ENCODE data around the gene FOXP4.
A peak's percentile ranks its signal among the peaks of the same experiment; 100 is the strongest.
"Not testable (repeated sequence)": the region's sequence is repeated elsewhere in the genome, so short reads cannot be mapped to it uniquely, and the experiment has no call there.

Gene FOXP4

DNA sequence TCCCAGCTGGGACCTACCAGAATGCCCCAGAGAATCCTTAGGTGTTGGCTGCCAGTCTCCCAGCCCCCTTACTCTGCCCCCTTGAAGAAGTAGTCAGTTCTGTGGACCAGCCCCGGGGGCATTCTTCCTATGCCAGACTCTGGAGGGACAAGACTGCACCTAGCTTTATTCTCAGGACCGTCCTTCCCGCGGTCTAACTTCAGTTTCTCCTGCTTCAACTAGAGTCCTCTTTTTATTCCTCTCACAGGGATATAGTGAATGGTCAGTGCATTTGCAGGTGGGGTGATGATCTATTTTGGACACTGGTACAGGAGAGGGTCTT, 56.2 kb downstream of the FOXP4 start:
- DNase-seq: no peak

- DNase-seq: peak; percentile 75
Observed at GRCh38 chr6:41602864-41603608, 56.9 kb downstream of the FOXP4 start.

GRCh38 chr6:41604006-41604405, 57.8 kb downstream of the FOXP4 start:
- DNase-seq: no peak

DNA sequence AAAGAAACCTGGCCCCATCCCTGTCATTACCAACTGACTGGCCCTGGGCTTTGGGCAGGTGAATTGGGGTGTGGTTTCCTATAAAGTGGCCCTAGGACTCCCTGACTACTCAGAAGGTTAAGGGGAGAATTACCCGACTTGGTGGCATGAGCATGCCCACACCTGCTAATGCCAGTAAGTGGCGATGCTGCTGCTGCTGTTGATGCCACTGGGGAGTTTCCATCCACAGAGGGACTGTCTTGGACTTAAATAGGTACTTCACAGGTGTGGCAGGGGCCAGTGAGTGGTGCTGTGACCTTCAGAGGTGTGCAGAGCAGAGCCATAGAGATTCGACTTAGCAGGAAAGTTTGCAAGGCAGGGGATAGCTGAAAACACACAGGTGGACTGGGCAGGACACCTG, 59.5 kb downstream of the FOXP4 start:
- DNase-seq: no peak

DNA sequence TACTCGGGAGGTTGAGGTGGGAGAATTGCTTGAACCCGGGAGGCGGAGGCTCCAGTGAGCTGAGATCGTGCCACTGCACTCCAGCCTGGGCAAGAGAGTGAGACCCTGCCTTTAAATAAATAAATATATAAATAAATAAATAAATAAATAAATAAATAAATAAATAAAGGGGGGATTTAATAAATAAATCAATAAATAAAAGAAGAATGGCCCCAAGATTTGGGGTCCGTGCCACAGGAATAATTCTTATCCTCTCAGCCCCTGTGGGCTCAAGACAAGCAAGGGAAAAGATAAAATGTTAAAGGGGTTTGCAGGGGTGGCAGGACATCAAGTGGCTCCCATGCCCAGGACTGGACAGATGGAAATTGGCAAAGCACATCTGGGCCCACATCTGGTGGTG, 60.9 kb downstream of the FOXP4 start:
- no peak for DNase-seq

DNA sequence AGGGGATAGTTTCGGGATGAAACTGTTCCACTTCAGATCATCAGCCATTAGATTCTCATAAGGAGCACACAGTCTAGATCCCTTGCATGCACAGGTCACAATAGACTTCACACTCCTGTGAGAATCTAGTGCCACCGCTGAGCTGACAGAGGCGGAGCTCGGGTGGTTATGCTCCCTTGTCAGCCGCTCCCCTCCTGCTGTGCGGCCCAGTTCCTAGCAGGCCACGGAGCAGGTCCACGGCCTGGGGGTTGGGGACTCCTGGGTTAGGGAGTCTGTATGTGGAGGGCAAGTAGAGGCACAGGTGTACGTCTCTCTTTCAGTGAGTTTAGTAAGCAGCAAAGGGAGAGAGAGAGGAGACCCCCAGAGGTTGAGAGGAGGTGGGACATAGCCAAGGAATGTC, 61.6 kb downstream of the FOXP4 start:
- no peak for DNase-seq

DNA sequence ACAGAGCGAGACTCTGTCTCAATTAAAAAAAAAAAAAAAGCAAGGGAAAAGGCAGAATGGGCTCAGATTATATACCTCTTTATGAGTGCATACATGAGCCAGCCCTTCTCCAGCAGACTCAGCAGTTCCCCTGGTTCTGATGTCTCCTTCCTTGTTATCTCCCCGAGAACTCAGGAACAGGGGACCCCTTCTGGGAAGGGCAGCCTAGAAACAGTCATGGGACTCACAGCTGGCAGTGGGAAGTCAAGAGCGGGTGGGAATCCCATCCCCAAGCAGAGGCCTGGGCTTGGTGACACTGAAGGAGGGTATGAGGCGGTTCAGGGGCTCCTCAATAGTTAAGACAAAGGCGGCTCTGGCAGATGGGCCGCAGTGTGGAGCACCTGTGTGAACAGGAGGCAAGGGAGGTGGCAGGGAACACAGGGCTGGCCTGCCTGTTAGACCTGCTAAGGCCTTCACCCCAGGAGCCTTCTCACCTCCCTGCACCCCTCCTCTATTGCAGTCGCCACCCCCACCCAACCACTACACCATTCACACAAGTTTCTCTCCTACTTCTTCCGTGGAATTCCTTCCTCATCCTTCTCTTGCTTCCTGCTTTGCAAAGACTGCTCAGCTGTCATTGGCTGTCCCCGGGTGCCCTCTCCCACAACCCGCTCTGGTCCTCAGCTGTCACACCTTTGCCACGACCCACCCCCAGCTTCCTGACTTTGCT, 62.4 kb downstream of the FOXP4 start:
- no peak for DNase-seq

GRCh38 chr6:41614715-41615114, 68.5 kb downstream of the FOXP4 start:
- no peak for DNase-seq

- no peak for DNase-seq
Observed at GRCh38 chr6:41615311-41615710, 69.1 kb downstream of the FOXP4 start.

- DNase-seq: no peak
Observed at GRCh38 chr6:41618598-41618997, 72.4 kb downstream of the FOXP4 start.

DNA sequence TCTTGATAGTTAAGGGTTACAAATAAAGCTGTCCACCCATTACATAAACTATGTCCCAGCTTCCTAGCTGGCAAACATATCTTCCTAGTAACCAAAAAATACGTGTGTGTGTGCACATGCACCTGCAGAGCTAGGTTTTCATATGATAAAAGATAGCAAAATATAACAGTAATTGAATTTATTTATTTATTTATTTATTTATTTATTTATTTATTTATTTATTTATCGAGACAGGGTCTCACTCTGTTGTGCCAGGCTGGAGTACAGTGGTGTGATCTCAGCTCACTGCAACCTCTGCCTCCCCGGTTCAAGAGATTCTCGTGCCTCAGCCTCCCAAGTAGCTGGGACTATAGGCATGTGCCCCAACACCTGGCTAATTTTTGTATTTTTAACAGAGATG, 73.0 kb downstream of the FOXP4 start:
- not testable (repeated sequence) for DNase-seq

- DNase-seq: no peak
Observed at GRCh38 chr6:41621367-41621766, 75.2 kb downstream of the FOXP4 start.

- no peak for DNase-seq
Observed at GRCh38 chr6:41621802-41622201, 75.6 kb downstream of the FOXP4 start.

DNA sequence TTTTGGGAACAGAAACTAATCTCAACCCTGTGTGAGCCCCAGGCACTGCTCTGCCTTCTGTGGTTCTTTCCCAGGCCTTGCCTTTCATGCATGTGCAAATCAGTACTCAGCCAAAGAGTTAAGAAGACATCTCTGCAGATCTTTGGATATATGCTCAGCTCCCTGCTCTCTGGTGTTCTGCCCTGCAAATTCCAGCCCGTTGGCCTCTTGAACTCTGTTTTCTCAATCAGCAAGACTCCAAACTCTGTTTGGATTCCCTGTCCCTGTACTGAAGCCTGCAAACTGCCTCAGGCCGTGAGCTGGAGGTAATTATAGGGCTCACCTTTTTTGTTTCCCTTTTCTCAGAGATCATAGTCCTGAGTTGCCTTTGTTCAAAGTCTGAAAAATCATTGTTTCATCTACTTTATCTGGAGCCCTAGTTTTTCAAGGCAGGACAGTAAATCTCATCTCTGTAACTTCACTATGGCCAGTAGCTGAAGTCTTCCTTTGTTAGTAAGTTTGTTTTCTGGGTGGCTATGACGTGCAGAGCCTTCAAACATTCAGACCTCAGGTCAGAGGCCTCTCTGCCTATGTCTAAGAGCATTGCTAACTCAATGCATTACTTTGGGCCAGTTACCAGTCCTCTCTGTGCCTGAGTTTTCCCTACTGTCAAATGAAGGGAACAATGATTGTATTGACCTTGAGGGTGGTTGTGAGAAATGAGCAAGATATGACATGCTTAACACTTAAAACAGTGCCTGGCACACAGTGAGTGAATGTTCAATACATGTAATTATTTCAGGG, 76.2 kb downstream of the FOXP4 start:
- no peak for DNase-seq

DNA sequence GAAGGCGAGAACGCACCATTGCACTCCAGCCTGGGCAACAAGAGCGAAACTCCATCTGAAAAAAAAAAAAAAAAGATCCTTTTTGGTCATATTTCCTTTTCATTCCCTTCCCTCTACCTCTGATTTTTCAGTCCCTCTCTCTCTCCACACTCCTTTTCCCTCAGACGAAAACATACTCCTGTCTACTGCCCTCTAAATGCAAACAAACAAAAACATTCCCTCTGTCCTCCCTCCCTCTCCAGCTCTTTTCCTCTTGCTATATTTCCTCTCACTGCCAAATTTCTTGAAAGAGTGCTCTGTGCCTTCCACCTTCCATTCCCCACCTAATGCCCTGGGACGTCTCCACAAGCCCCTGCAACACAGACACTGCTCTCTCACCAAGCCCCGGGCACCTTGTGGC, 77.1 kb downstream of the FOXP4 start:
- DNase-seq: no peak

DNA sequence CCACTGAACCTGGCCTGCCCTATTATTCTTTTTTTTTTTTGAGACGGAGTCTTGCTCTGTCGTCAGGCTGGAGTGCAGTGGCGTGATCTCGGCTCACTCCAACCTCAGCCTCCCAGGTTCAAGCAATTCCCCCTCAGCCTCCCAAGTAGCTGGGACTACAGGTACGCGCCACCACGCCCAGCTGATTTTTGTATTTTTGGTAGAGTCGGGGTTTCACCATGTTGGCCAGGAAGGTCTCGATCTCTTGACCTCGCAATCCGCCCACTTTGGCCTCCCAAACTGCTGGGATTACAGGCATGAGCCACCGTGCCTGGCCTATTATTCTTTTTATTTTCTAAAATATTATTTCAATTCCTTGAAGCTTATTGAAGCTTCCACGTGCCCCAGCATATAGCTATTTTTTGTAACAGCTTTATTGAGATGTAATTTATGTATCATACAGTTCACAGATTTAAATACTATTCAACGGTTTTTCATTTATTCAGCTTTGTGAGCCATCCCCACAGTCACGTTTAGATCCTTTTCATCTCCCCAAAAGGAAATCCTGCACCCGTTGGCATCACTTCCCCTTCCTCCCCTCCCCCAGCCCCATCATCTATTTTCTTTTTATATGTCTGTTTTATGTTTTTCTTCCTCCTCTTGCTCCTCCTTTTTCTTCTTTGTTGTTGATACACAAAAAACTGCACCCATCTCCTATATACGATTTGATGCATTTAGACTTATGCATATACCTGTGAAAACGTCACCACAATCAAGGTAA, 78.6 kb downstream of the FOXP4 start:
- no peak for DNase-seq

DNA sequence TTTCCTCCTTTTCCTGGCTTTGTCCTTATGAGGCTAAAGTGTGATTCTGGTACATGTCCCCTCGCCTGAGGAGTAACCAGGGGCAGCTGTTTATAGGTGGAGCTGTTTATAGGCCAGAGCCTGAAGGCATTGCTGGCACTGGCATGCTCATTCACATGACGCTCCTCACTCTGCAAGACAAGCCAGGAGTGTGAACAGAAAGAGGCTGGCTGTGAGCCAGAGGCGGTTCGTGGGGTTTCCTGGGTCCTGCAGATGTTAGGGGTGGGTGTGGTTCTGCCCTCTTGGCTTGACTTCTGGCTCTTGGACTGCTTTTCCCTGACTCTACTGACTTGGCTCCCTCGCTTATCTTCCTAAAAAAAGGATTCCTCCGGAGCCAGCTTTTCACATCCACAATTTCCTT, 79.3 kb downstream of the FOXP4 start:
- DNase-seq: no peak

GRCh38 chr6:41626022-41626421, 79.8 kb downstream of the FOXP4 start:
- no peak for DNase-seq

DNA sequence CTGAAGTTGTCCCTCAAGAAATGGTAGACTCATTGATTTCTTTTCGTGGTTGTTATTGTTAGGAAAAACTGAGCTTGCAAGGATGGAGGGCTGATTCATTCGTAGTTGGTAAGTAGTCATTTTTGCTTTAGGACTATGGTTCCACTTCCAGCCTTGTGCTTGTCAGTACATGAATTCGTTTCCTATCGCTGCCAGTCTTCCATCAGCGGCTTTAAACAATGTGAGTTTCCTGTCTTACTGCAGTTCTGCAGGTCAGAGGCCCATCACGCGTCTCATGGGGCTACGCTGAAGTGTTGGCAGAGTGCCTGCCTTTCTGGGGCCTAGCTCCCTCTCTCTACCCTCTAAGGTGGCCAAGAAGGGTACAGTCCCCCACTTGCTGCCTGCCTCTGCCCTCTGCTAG, 80.7 kb downstream of the FOXP4 start:
- DNase-seq: no peak

GRCh38 chr6:41629128-41629527, 82.9 kb downstream of the FOXP4 start:
- DNase-seq: no peak

DNA sequence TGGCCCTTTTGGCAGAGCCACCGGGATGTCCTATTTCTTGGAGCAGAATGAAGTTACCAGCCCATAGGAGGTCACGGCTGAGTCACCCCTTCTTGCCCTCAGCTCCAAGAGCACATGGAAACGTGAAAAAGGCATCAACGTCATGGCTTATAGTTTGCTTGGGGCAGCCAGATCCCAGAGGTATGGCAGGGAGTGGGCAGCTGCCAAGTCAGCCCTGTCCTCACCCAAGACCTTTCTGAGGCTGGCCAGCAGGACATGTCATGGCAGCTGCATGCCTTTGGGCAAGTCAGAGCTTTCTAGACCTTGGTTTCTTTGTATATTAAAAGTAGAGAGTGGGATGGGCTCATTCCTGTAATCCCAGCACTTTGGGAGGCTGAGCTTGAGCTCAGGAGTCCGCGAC, 83.9 kb downstream of the FOXP4 start:
- no peak for DNase-seq

DNA sequence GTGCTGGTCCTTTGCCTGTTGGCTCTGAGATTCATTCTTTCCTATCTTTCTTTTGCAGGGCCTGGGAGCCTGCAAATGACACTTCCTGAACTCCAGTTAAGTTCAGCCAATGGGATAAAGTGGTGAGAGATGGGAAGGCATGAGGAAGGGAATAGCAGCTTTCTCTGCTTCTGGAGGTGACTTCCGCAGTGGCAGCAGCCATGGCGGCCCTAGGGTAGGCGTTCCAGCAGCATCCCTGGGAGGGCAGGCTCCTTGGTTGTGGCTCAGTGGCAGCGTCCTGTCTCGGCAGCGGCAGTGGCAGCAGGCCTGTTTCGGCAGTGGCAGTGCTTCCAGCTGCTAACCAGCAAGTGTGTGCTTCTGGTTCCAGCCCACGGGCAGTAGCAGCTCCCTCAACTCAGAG, 84.8 kb downstream of the FOXP4 start:
- DNase-seq: no peak

DNA sequence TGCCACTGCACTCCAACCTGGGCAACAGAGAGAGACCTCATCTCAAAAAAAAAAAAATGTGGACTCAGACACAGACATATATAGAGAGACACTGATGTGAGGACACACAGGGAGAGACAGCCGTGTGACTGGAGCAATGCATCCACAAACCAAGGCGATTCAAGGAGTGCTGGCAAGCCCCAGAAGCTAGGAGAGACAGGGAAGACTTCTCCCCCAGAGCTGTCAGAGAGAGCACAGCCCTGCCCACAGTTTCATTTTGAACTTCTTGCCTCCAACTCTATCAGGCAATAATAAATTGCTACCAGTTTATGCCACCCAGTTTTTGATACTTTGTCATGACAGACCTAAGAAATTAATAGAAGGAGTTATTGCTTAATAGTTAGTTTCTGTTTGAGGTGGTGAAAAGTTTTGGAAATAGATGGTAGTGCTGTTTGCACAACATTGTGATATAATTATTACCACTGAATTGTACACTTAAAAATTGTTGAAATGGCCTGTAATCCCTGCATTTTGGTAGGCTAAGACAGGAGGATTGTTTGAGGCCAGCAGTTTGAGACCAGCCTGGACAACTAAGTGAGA, 87.0 kb downstream of the FOXP4 start:
- no peak for DNase-seq

Data from CD4-positive, alpha-beta T cell treated with Interleukin-4 for 4 hours (primary cell).